HG03520 (cell line): ENCODE measurements around the gene DAB2IP.

Experiments
- ATAC-seq: cut with Tn5 transposase; IDR thresholded peaks from one replicate; pipeline ENCODE4 v1.9.1; 2021; ENCODE audit warnings: mild to moderate bottlenecking, moderate library complexity; ENCODE audit not compliant: unreplicated experiment

The DAB2IP gene

DNA sequence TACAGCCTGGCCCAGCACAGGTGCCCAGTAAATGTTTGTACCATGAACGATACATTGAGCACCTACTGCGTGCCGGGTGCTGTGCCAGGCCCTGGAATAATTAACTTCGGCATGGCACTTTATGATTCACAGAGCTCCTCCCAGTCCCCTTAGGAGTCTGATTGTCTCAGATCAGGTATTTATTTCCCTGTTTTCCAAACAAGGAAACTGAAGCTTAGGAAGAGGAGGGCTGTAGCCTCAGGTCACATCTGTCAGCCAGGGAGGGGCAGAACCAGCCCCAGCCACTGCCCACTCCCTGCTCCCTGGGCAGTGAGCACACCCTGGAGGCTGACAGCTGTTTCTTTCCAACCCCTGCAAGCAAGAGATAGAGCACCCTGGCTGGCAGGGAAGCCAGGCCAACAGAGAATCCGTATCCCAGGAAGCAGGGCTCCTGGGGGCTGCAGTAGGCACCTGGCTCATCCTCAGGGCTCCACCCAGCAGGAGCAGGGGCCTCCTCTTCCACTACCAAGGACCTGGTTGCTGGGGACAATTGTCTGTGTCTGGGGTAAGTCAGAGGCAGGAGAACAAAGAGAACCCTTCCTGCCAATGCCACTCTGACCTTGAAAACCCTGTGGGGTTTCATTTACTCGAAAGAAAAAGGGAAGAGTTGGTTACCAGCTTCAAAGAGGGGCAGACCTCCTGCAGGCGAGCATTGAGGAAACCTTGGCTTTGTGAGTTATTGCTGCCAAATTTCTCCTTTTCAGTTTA lies 69.0 kb downstream of the DAB2IP start:
- no peak for ATAC-seq

DNA sequence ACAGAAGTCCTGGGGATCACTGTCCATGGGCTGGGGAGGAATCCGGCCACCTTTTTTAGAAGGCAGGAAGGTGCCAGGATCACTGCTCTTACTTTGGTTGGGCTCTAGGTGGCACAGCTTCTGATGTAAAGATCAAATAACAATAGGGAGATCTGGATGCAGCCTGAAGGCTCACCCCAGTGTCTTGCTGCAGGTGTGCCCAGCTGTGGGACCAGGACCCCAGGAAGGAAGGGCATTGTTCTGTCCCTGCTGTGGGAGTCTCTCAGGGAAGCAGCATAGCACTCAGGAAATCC lies 69.6 kb downstream of the DAB2IP start:
- no peak for ATAC-seq

DNA sequence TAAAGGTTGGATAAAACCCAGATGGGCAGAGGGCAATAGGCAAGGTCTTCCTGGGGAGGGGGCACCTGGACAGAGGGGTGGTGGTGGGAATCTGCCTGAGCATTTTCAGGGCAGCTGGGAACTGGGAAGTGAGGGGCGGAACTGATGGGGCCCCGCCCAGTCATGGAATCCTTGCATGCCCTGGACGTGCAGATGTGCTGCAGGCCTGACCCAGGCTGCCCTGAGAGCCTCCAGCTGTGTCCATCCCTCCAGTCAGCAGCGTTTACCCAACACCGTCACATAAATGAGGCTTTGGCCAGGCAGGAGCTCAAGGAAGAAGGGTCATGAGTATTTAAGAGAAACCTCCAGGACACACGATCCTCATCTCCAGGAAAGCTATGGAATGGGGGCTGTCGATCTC lies 70.3 kb downstream of the DAB2IP start:
- no peak for ATAC-seq

DNA sequence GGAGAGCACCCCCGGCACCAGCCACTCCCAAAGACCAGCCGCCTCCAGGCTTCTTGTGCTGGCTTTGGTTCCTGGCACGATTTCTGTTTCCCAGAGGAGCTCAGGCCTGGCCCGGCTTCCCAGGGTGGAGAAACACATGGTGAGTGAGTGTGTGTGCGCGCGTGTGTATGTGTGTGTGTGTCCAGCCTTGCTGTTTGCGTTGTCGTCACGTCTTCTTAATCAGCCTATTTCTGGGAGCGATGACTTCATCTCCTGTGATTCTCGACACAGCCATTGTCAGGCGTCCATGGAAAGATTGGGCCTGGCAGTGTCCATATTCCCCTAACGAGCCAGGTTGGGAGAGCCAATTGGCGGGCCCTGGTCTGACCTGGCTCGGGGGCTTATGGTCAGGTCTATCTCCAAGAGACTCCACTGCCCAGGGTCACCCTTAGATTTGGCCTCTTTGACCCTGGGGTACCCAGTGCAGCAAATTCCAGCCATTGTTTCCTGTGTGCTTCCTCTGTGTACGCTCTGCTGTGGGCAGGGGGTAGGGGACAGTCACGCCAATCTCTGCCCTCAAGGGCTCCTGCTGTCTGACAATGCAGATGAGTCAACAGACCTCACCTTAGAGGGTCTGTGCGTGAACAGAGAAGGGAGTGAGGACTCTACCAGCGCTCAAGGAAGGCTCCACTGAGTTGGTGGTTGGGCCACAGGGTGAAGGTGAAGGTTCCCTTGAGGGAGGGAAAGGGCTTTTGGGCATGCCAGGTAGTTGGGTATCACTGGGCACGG lies 73.8 kb downstream of the DAB2IP start:
- ATAC-seq: no peak

- ATAC-seq: no peak
These were observed 76.0 kb downstream of the DAB2IP start for GRCh38 chr9:121727295-121728020.

DNA sequence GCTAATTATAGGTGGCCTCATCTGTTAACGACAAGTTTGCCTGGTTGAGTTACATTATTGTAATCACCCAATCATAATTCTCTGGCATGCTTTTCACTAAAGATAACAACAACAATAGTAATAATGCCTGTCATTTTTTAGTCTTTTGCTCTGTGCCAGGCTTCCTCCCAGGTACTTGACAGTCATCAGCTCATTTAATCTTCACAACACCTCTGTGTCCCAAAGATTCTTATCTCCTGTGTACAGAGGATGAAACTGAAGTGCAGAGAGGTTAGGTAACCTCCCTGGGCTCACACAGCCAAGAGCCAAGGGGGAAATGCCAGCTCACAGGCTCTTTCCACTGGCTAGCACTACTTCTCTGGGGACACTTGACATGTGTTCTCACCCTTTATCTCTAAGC lies 77.5 kb downstream of the DAB2IP start:
- no peak for ATAC-seq

GRCh38 chr9:121729769-121730562 lies 78.5 kb downstream of the DAB2IP start:
- ATAC-seq: no peak

DNA sequence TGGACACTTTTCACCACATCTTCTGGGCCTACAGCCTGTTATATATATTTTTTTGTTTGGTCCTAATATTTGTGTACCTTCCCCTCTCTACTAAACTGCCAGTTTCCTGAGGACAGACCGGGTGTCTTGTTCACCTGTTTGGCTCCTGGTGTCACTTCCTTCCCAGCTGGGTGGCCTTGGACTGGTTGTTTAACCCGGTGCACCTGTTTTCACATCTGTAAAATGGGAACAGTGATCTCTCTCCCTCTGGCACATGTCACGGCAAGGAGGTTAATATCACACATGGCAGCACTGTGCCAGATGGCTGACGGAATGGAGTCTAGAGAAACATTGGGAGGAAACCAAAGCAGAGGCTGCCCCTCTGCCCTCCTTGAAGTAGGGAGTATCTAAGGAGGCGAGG lies 79.7 kb downstream of the DAB2IP start:
- ATAC-seq: no peak

DNA sequence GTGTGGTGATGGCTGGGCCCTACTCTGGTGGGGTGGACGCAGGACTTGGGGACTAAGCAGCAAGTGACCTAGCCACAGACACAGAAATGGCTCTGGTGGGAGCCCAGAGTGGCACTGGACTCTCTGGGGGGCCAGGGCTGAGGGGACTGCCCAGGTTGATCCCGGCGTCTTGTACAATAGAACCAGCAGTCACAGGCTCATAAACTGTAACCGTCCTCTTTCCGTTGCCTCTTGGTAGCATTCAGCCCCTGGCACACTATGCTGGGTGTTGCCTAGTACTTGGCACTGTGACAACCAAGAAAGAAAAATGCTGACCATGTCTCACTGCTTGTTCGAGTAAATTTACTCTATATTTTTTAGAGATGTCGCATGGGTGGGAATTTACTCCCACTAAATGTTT lies 80.5 kb downstream of the DAB2IP start:
- ATAC-seq: no peak

DNA sequence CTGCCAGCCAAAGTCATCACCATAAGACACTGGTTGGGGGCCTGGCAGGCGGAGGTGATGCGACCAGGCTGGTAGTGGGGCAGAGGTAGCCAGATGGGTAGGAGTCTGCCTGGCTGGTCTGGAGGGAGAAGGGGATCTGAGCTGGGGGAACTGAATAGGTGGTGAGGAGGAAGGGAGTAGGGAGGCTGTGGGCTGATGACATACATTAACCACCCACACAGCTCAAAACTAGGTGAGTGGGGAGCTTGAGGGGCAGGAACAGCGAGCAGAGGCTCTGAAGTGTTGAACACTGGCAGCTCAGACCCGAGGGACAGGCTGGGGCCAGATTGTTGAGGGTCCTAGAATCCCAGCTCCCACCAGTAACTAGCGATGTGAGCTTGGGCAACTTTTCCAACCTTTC lies 81.0 kb downstream of the DAB2IP start:
- ATAC-seq: no peak

- no peak for ATAC-seq
These were observed 81.5 kb downstream of the DAB2IP start for GRCh38 chr9:121732886-121733285.

DNA sequence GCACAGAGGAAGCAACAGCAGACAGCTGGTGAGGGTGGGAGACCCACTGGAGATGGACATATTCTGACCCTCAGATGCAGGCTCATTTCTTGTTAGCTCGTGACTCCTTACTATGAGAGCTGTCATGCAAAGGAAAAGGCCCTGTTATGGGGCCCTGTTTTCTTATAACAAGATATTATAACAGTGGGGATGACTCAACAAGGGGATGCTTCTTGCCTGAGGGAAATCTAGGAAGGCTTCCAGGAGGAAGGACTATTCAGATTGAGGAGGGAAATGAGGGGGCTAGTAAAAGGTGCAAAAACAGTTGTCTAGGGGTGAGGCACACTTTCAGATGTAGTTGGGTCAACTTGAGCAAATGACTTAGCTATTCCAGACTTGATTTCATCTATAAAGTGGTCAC lies 83.0 kb downstream of the DAB2IP start:
- ATAC-seq: no peak

DNA sequence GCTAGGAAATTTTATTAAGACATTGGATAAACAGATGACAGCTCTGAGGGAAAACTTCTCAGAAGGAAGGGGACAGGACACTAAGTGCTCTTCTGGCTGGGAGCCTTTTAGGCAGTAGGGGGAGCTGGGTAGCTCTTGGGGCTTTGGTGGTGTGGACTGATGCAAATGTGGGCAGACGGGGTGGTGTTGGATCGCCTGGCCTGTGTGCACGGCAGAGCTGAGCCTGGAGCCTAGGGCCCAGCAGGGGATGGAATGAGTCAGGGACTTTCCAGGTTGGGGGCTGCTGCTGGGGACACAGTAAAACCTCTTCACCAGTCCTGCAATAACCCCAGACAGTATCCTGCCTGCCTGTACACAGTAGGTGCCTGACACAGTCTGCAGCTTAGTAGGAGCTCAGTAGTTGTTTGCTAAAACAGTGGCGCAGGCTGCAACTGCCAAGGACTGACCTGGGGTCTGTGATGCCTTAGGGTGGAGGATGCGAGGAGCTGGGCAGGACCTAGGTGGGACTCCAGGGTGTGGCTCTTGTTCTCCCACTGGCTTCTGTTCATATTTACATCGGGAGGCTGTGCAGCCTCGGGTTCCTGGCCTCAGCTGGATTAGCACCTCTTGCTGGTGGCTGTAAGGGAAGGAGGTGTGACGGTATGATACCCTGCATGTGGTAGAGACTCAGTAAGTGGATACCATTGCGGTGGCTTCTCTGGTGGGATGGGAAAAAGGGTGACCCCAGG lies 83.8 kb downstream of the DAB2IP start:
- ATAC-seq: no peak

DNA sequence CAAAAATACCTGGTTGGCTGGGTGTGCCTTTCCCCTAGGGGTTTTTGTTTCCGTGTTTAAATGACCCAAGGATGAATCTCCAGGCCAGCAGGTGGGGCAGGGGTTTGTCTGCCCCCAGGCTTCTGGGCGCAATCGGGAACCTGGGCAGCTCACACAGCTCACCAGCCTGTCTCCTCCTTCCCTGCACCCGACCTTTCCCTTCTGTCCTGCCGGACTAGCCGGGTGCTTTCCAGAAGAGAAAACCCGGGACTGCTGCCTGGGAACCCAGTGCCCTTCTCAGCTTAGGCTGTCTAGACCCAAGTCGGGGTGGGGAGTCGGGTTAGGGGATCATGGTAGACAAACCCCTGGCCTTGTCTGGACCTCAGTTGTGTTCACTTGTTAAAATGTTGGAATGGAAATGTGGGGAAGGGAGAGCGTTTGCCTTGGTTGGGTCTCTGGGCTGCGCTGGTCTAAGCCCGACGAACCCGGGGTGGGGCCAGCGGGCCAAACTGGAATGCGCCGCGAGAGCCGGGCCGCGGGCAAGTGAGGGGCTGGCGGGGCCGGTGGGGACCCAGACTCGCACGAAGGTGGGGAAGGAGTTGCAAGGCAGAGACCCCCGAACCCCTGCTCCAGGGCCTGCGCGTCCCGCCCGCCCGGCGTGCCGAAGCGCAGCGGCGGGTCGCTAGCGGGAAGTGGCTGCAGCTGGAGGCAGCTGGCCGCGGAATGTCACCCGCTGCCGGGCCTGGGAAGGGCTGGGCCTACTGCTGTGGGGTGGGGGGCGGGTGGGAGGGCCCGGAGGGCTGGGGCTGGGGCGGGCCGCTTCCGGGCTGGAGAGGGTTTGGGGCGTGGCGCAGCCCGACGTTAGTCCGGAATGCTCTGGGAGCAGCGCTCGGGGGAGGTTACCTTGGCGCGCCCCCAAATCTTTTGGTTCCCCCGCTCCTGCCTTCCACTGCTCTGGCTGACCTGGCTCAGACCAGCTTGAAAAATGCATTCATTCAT lies 84.6 kb downstream of the DAB2IP start:
- ATAC-seq: no peak

DNA sequence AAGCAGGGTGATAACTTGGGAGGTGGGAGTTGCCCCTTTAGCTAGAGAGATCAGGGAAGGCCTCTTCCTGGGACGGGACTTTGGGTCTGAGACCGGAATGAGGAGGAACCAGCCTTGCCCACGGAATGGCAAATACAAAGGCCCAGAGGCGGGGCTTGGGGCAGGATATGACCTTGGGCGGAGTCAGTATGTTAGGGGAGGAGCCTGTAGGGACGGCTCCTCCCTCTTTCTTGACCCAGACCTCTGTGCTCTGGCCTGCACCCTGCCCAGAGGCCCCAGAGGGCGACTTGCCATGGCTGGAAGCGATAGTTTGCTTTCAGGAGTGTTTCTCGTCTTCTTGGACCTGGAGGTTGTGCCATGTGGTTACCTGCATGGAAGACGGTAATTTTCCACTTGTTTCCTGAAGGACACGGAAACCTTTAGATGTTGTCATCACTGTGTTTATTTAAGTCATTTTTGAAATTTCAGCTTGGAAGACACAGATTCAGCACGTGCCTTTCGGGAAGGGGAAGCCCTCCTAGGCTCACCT lies 85.6 kb downstream of the DAB2IP start:
- ATAC-seq: no peak

DNA sequence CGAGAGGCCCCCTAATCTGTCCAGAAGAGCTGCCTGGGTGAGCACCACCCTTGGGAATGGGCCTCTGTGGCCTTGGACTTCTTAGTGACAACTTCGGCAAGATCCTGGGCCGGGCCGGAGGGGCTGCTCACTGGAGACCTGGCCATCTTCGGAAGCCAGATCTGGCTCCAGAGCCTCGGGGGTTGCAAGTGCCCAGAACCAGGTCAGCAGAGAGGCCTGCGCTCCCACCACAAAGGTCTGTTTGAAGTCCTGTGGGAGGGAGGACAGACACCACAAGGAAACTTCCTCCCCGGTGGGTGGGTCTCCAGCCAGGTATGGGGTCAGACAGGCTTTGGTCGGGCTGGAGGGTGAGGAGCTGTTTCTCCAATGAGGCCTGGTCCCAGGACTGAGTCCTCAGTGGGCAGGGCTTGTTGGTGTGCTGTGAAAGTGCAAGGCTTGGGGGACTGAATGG lies 86.1 kb downstream of the DAB2IP start:
- ATAC-seq: no peak

DNA sequence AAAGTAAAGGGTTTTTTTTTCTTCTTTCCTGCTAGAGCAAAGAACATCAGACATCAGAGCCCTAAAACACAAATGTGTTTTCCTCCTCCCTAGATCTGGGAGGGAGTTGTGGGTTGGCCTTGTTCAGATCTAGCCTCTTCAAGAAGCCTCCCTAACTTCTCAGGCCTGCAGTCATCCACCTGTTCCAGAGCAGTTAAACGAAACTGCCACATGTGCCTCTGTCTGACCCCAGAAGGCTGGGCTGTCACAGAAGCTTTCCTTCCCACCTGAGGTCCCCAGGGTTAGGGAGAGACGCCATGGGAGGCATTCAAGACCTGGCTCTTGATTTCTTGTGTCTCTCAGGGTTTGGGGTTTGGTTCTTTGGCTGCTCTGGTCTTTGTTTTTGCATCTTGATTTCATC lies 87.0 kb downstream of the DAB2IP start:
- no peak for ATAC-seq

DNA sequence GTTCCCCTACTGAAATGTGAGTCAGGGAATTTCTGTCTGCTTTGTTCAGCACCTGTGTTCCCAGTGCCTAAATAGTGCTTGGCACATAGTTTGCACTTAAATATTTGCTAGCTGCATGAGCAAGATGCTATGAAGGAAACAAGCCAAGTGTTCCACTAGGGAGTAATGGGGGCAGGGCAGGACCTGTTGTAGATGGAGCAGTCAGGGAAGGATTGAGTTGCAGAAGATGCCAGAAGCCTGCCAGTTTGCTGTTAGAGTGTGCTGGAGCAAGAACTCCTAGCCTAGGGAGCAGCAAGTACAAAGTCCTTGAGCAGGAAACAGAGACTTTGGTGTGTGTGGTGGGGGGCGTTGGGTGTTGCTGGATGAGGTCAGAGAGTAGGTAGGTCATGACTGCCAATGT lies 87.5 kb downstream of the DAB2IP start:
- no peak for ATAC-seq

DNA sequence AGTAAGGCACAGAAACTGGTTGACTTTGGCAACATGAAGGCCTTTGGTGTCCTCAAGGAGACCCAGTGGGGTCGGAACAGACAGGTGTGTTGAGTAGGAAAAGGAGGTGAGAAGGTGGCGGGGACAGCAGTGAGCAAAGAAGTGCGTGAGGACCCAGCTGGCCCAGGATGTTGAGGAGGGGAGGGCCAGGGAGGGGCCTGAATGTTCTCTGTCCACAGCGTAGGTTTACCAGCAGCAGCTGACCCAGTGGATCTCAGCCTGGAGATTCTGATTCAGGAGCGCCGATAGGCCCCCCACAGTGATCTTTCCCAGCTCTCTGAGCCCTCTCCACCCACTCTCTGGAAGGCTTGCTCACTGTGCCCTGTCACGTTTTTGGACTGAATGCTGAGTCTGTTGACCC lies 88.5 kb downstream of the DAB2IP start:
- no peak for ATAC-seq
